Stimulated activated CD8-positive, alpha-beta memory T cell treated with anti-CD3 and anti-CD28 coated beads, Interleukin-12 subunit alpha, Interleukin-12 subunit beta, amount 100 ng/mL, for 4 hours (primary cell): ENCODE results near the gene PRKG1.
"Not testable (repeated sequence)": the region's sequence is repeated elsewhere in the genome, so short reads cannot be mapped to it uniquely, and the experiment has no call there.

Experiments used
- DNase-seq: peaks from one replicate; pipeline ENCODE4 v3.0.0-alpha.2; 2020; ENCODE audit warnings: low read depth

Gene PRKG1

GRCh38 chr10:51656503-51656902 is 582.2 kb downstream of the PRKG1 start:
- no peak for DNase-seq

GRCh38 chr10:51658000-51658399 is 583.7 kb downstream of the PRKG1 start:
- DNase-seq: no peak

GRCh38 chr10:51659344-51659743 is 585.1 kb downstream of the PRKG1 start:
- DNase-seq: no peak

- no peak for DNase-seq
Observed at GRCh38 chr10:51663086-51663485, 588.8 kb downstream of the PRKG1 start.

- DNase-seq: no peak
Observed at GRCh38 chr10:51666456-51666855, 592.2 kb downstream of the PRKG1 start.

GRCh38 chr10:51667678-51668335 is 593.5 kb downstream of the PRKG1 start:
- DNase-seq: no peak

GRCh38 chr10:51668336-51668689 is 594.0 kb downstream of the PRKG1 start:
- DNase-seq: no peak

GRCh38 chr10:51669041-51669440 is 594.8 kb downstream of the PRKG1 start:
- no peak for DNase-seq

- DNase-seq: no peak
Observed at GRCh38 chr10:51672039-51672535, 597.8 kb downstream of the PRKG1 start.

- DNase-seq: no peak
Observed at GRCh38 chr10:51675088-51675487, 600.8 kb downstream of the PRKG1 start.

- DNase-seq: no peak
Observed at GRCh38 chr10:51679841-51680240, 605.6 kb downstream of the PRKG1 start.

- no peak for DNase-seq
Observed at GRCh38 chr10:51683031-51683691, 608.9 kb downstream of the PRKG1 start.

- DNase-seq: no peak
Observed at GRCh38 chr10:51685768-51686167, 611.5 kb downstream of the PRKG1 start.

- DNase-seq: no peak
Observed at GRCh38 chr10:51687296-51687695, 613.0 kb downstream of the PRKG1 start.

GRCh38 chr10:51688826-51689225 is 614.5 kb downstream of the PRKG1 start:
- not testable (repeated sequence) for DNase-seq

GRCh38 chr10:51689536-51689935 is 615.2 kb downstream of the PRKG1 start:
- DNase-seq: no peak

GRCh38 chr10:51691135-51691534 is 616.8 kb downstream of the PRKG1 start:
- no peak for DNase-seq

GRCh38 chr10:51694086-51694768 is 619.9 kb downstream of the PRKG1 start:
- no peak for DNase-seq

GRCh38 chr10:51696251-51696650 is 622.0 kb downstream of the PRKG1 start:
- DNase-seq: no peak

- no peak for DNase-seq
Observed at GRCh38 chr10:51698473-51699063, 624.3 kb downstream of the PRKG1 start.

GRCh38 chr10:51699145-51699474 is 624.8 kb downstream of the PRKG1 start:
- no peak for DNase-seq

GRCh38 chr10:51699475-51700227 is 625.4 kb downstream of the PRKG1 start, which contains the start of gene CSTF2T:
CSTF2T (minus strand) TSS chr10:51699595; CDS start chr10:51699549, 46 bp downstream.
- peak; percentile 84 for DNase-seq
